Stimulated activated CD4-positive, alpha-beta T cell treated with anti-CD3 and anti-CD28 coated beads, Interleukin-4, amount 100 ng/mL, for 48 hours (primary cell): ENCODE data around the gene ATP6V1B1.
A peak's percentile ranks its signal among the peaks of the same experiment; 100 is the strongest.
"Not testable (repeated sequence)": the region's sequence is repeated elsewhere in the genome, so short reads cannot be mapped to it uniquely, and the experiment has no call there.

Source experiments
- DNase-seq, 2 donors: peaks; one replicate each; pipeline ENCODE4 v3.0.0-alpha.2; 2020; ENCODE audit warnings: low read depth in 2 of 2

Gene ATP6V1B1

DNA sequence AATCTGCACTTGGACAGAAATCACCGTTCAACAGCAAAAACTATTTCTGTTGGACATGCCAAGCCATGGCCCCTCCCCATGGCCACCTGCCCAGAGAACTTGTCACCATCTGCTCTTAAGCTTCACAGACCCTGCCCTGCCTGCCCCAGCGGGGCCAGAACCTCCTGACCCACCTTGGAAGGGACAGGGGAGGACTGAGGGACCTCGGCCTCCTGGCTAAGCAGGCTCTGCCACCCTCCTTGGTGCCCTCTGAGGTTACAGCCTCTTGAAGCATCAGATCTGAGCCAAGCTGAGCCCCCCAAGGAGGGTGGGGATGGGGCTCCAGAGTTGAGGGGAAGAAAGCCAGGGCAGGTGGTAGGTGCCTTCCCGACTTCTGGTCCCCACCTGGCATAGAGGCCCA lies 52.5 kb downstream of the ATP6V1B1 start:
- no peak for DNase-seq

DNA sequence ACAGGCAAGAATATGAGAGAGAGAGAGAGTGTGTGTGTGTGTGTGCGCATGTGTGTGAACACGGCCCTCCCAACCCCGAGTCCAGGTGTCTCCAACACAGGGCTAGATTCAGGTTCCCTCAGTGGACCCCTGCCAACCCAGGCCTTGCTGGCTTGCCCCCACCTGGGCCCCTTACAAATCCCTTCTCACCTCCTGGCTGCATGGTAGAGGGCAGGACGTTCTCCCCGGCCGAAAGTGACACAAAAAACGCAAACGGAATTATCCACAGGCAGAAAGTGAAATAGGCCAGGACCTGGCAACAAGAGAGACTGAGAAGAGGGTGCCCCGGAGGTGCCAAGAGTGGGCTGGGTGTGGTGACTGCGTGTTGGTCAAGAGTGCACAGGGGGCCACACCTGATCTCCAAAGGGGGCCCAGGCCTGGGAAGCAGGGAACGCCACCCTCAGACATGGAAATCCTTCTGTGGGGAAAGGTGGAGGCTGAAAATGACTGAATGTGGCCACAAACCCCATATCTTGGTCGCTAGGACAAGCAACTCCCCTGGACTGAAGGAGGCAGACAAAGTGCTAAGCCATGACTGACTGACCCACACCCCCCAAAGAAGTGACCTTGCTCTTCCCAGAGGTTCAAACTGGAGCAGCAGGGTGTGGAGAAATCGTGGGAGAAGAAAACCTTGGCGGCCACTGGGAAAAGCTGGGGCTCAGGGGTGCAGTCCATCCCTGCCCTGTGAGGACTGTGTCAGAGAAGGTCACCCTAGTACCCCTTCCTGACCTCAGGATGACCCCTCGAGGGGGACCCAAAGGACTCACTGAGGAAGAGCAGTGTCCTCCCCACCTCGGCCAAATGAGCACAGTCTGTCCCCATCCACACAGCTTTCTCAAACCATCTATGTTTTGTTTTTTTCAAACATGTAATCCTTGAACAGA lies 53.3 kb downstream of the ATP6V1B1 start:
- no peak for DNase-seq

DNA sequence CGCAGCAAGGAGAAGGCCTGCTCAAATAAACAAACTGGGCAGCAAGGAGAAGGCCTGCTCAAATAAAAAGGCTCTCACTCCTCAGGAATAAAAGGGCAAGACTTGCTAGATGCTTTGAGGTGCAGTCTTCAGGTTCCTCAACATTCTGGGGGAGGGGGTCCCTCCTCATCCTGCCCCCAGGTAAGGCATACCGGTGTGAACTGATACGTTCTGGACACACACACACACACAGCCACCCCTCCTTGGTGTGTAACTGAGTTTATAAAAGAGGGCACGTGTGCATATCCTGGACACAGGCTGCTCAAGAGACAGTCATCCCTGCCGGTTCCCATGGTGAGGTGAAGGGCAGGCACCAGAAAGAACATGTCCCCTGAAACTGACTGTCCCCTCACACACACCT lies 54.5 kb downstream of the ATP6V1B1 start:
- no peak for DNase-seq

DNA sequence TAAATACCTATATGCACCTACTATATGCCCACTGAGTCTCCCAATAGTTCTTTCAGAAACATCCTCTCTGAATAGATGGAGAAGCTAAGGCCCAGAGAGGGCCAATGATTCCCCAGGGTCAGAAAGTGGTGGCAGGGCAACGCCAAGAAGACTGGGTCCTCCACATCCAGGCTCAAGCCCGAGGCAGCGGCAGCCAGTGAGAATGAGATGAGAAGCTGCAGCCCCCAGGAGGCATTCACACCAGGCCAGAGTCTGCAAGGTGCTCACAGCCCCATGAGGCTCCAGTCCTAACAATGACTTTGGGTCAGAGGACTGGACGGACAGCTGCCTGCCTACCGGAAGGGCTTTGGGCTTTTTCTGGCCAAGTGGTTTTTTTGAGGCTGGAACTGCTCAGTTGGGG lies 55.4 kb downstream of the ATP6V1B1 start:
- no peak for DNase-seq

DNA sequence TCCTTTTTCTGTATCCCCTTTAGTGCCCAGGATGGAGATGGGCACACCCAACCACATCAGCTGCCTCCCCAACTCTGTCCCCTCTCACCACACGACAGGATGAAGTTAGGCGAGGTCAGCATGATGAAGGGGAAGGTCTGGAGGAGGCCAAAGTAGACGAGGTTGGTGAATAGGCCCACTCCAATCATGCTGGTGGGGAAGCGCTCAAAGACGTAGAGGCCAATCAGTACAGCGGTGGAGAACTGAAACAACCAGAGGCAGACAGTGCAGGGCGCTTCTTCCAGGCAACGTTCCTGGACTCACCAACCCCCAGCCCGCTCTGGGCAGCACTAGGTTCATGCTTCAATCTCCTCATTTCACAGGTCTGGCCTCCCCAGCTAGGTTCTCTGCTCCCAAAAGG lies 56.0 kb downstream of the ATP6V1B1 start:
- DNase-seq = no peak

DNA sequence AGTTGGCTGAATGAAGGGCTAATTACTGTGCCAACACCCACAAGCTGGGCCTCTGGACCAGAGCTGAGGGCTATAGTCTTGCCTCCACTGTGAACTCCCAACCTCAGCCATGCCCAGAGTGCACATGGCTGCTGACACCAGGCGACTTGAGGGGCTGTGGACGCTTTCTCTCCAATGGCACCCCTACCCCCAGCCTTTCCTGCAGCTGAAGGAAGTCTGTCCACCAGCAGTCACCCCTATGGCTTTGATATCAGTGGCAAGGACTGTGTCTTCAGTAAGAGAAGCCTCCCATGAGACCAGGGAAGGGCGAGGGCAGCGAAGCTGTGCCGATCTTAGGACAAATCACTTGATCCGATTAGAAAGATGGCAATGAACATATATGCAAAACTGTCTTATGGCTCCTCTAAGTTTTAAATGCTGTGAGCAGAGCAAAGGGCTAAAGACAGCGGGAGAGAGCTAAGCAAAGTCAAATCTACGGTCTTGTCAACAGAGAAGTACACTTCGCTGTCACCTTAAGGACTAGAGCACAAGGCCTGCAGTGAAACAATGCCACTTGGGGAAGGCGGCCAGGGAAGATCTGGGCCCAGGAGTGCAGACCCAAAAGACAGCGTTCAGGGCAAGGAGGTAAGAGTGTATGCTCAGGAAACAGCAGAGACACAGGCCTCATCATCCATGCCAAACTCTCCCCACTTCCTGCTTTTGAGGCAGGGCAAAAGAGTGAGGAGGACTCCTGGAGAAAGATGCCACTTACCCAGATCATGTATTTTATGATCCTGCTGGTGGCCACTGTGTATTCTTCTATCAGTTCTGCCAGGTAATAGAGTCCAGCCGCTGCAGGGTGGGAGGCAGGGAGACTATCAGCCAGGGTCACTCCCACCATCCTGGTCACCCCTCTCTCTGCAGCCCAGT lies 57.5 kb downstream of the ATP6V1B1 start:
- DNase-seq = no peak

DNA sequence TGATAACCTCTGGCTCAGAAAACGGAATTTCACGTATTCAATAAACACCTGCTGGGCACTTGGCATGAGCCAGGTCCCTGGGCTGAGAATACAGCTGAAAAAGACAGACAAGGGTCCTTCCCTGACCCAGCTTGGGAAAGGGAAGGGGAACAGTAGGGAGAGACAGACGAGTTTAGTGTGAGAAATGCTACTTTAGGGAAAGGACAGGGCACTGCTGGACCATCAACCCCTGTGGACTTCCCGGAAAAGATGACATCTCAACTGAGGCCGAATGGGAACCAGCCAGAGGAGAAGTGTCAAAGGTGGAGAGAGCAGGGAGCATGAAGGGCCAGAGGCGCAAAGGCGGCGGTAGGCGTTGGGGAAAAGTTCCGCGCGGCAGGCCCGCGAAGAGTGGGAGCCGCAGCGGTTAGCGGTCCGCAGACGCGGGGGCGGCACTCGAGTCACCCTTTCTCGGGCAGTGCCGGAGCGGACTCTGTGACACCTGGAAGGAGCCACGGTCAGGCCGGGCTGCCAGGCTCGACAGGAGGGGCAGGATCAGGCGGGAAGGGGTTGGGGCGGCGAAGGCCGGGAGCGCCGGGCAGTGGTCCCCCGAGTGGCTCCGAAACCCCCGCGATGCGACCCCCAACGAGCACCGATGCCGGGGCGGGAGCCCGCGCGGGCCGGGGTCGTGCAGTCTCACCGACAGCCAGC lies 58.5 kb downstream of the ATP6V1B1 start:
- DNase-seq = peak; percentile 52 to 56

DNA sequence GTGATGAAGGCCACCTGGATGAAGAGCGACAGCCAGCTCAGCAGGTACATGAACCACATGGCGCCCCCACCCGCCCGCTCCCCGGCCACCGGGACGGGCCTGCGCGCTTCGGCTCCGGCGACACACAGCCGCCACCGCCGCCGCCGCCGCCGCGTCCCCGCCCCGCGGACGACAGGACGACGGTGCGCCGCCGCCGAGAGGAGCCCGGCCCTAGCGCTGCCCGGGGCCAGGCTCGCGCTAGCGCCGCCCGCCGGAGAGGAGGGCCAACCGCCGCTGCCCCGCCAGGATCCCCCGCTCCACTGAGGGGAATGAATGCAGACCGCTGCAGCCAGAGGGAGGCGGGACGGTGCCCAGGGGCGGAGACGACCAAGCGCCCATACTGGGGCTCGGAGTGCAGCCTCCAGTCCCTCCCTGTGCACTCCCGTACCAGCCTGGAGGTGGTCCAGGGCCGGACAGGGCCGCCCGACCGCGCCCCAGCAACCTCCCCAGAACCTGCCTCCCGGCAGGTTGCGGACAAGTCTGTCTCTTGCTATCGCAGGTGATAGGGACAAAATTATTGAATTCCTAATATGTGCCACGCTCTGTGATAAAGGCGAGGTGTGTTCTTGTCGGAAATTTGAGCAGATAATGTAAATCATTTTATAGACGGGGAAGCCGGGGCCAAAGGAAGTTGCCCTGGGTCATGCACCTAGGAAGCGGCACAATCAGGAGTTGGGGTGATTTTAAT lies 59.2 kb downstream of the ATP6V1B1 start, which contains the start of gene TEX261:
Gene TEX261, minus strand, starts transcription at position 175 of the 727 bp plus-strand sequence. Its CDS starts 116 bp downstream, at position 59.
- DNase-seq = peak; percentile 88 to 91

DNA sequence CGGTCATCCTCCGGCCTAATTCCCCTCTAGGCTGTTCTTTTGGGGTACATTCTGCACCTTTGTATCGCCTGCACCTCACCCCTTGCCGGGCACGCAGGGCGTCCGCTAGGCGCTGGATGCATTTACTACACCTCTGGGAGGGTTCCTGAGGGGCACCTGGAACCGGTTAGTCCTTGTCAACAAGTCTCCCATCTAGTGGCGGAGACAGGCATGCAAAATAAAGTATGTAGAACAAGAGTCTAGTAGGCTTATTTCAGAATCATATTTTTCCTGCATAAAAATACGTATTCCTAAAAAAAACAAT lies 59.7 kb downstream of the ATP6V1B1 start:
- DNase-seq = no peak

DNA sequence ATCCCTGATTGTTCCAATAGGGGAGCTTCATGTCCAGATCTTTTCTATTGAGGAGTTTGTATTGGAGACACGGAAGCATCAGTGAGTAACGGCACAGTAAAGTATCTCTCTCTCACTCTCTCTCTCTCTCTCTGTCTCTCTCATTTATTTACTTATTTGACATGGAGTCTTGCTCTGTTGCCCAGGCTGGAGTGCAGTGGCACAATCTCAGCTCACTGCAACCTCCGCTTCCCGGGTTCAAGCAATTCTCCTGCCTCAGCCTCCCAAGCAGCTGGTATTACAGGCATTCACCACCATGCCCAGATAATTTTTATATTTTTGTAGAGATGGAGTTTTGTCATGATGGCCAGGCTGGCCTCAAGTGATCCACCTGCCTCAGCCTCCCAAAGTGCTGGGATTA lies 63.2 kb downstream of the ATP6V1B1 start:
- DNase-seq = not testable (repeated sequence)

DNA sequence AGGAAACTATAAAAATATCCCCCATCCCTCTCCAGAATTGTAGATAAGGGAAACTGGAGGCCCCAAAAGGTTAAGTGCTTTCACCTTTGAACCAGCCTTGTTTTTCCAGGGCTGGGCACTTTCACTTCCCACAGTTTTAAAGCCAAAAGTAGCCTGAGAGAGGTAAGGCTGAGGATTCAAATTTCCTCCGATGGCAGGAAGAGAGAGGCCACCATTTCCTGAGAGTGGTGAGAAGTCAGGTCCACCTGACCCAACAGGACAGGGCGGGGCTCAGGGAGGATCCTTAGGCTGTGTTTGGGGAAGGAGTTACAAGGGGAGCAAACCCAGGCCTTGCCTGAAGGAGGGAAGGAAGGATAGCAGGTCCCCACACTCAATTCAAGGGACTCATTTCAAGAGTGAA lies 63.7 kb downstream of the ATP6V1B1 start:
- DNase-seq = no peak

DNA sequence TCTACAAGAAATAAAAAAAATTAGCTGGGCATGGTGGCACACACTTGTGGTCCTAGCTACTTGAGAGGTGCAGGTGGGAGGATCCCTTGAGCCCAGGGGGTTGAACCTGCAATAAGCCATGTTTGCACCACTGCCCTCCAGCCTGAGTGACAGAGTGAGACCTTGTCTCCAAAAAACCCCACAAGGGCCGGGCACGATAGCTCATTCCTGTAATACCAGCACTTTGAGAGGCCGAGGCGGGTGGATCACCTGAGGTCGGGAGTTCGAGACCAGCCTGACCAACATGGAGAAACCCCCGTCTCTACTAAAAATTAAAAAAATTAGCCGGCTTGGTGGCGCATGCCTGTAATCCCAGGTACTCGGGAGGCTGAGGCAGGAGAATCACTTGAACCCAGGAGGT lies 64.2 kb downstream of the ATP6V1B1 start:
- not testable (repeated sequence) for DNase-seq

DNA sequence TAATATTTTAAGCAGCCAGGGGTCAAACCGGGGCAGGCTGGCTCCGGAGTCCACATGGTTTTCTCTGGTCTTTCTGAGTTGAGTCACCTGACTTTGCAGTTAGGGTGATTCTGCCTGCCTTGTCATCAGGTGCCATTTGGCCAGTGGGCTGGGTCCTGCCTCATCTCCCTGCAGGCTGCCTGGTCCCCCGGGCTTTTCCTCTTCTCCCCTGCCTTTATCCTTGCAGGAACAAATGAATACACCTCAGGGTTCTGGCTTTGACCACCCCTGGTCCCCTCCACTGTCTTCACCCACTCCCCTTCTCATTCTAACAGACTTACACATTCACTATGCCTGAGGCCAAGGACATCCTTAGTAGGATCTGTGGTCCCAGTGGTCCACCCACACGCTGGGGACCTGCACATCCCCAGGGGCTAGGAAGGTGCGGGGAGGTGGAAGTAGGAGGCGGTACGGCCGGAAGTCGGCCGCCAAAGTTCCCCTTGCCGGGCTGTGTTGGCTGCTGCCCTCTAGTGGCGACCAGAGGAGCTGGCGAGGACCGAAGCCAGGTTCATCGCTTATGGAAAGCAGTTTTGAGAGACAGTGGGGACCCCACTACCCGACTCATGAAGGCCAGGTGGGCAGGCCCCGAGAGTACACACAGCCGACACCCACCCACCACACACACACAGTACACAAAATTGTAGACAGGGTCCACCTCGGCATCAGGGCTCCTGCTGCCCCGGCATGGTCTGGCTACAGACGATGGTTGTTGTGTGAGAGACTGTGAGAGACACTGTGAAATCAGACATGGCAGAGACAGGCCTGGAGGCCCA lies 65.3 kb downstream of the ATP6V1B1 start:
- DNase-seq = peak; percentile 77 to 78

DNA sequence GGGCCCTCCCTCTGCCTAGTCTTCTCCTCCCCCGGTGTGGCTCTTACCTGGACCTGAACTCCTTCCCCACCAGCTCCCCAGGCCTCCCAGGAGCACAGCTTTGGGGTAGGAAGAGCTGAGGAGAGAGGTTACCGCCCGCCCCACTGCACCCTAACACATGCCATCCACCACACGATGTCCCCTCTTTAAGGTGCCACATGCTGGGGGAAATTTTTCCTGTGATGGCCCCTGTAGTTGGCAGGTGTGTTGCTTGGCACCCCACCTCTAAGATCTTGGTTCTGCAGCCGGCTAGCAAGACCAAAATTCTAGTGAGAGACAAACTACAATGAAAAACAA lies 65.9 kb downstream of the ATP6V1B1 start:
- no peak for DNase-seq

DNA sequence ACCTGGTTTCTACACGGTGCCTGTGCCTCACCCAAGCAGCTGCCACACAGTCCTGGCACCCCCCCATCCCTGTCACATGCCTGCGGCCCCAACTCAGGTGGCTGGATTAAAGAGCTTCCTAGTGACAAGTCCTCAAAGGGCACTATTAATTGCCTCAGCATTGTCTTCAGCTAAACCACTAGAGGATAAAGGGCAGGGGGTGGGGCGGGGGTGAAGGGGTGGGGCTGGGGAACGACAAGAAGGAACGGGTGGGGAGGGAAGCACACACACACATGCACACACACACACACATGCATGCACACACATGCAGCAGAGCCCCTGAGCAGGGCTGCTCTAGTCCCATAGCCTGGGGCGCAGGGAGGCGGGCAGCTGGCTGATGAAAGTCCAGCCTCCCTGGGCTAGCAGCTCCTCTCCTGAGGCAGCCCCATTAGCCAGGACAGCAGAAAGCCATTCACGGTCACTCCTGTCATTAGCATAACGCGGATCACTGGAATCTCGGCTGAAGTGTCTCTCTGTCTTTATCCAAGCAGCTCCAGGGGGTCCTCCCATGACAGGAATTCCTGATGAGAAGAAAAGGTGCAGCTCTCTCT lies 66.4 kb downstream of the ATP6V1B1 start:
- no peak for DNase-seq

DNA sequence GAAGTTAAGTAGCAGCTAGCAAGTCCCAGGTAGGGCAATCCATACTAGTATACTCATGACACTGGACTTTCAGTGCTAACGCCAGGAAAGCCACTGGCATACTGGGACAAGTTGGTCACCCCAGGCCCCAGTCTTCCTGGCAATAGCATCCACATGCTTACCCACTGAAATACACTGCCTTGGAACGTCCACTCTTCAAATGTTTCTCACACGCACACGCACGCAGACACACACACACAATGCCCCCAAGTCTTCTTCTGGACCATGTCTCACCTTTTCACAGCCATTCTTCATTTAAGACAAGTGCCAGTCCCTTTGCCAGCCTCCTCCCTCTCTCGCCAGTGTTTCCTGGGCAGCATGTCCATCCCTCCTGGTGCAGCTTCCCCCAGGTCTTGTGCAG lies 67.7 kb downstream of the ATP6V1B1 start:
- DNase-seq = no peak

DNA sequence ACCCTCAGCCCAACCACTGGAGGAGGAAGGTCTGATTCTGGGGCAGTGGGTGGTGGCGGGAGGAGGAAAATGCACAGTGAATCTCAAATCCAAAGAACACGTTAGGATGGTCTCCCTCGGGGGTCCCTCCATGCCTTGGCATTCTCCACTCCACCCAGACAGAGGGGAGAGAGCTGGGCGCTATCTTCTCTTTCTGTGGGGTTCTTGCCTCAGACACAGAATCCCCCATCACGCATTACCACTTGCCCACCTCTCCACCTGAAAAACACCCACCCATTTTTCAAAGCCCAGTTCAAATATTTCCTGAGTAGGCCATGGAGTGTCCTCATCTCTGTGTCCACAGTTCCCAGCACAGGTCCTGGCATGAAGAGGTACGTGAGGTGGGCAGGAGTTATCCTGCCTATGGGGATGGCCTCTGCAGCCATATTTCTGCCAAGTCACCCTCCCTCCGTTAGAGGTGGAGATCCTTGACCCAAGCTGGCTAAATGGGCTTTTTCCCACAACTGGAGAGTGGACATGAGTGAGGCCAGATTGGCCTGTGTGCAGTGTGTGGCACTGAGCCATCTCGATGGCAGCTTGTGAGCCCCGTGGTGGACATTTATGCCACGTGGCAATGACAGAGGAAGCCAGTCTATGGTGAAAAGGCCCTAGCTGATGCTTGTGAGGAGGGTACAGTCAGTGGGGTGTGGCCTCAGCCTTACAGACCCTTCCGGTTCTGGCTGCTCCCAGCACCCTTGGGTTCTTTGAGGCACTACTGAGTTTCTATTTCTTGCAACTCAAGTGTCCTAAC lies 68.5 kb downstream of the ATP6V1B1 start:
- DNase-seq = no peak

DNA sequence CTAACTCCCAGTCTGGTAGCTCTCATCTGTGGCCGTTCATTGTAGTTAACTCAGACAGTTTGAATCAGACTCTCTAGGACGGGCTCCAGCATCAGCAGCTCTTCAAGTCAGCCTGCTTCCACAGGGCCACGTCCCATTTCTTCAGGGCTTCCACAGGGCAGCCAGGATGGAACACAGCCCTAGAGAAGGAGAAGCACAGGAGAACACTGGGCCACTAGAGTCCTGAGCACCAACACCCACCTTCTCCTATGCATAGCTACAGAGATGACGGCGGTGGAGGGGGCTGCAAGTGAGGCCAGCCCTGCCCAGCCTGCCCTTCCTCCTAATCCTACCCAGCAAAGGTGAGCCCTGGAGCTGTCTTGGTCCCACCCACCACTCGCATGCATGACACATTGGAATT lies 69.2 kb downstream of the ATP6V1B1 start:
- no peak for DNase-seq
